22Rv1 (cell line): ENCODE measurements around the gene MBP.

ENCODE experiments used
- CTCF ChIP-seq: fragments of 450-650 bp; IDR thresholded peaks from 2 replicates; pipeline ENCODE4 v1.5.1; 2017; ENCODE audit warnings: mild to moderate bottlenecking
- ZFX ChIP-seq: fragments of 450-650 bp; IDR thresholded peaks from 2 replicates; pipeline ENCODE4 v1.6.1; 2017; ENCODE audit warnings: antibody characterized with exemption, borderline replicate concordance

GRCh38 chr18:77137851-77138250, 5.3 kb upstream of the MBP start:
- TF ChIP-seq CTCF (no peak), ZFX (no peak)
